Spinal cord (tissue), 10 donors: ENCODE results near the gene NUP62. TPM values are rescaled to one million over a fixed set of nuclear protein-coding genes. Genes with fewer than 3 reads are reported as not detected.

Experiments
- DNase-seq, 6 donors: peaks; one replicate each; pipeline versions ENCODE4 v3.0.0 to v3.0.0-alpha.2; 2013 to 2015; ENCODE audit warnings: low spot score in 6 of 6, low read depth in 4 of 6
- H3K27ac ChIP-seq: one replicate; pipeline ENCODE4 v1.5.1; 2013; ENCODE audit warnings: low read depth, low read length, control low read depth
- H3K27me3 ChIP-seq: one replicate; pipeline ENCODE4 v1.6.1; 2013; ENCODE audit warnings: low read length; ENCODE audit not compliant: control insufficient read depth, insufficient read depth
- H3K36me3 ChIP-seq: one replicate; pipeline ENCODE4 v1.6.1; 2013; ENCODE audit warnings: low read length; ENCODE audit not compliant: control insufficient read depth, insufficient read depth
- H3K4me1 ChIP-seq: one replicate; pipeline ENCODE4 v1.6.1; 2013; ENCODE audit warnings: low read length; ENCODE audit not compliant: control insufficient read depth, insufficient read depth
- H3K4me3 ChIP-seq: one replicate; pipeline ENCODE4 v1.5.1; 2013; ENCODE audit warnings: low read depth, low read length, control low read depth
- H3K9me3 ChIP-seq: one replicate; pipeline ENCODE4 v1.6.1; 2013; ENCODE audit warnings: low read length; ENCODE audit not compliant: control insufficient read depth, insufficient read depth
- WGBS: methylation state at CpG from one replicate; pipeline ENCODE4 v1.1.5; 2013; ENCODE audit warnings: missing lambda C conversion rate; ENCODE audit not compliant: insufficient coverage; 5-methylcytosine and 5-hydroxymethylcytosine counted together
- polyA plus RNA-seq, 2 donors: library from polyadenylated mRNA; unstranded; fragments of 120-200 nt; gene quantifications; one replicate each; pipeline ENCODE4 v1.2.1, GENCODE V29; 2013; ENCODE audit not compliant: insufficient read length in 2 of 2
- total RNA-seq, 2 donors: library from RNA; depleted of rRNA in 1 of 2; stranded (reverse); fragments of 120-200 nt in 1 of 2; fragments of >200 nt in 1 of 2; gene quantifications; one replicate each; pipeline versions ENCODE4 v1.2.3 to v1.2.4, GENCODE V29; 2013 to 2014
- donor health status: healthy.

Gene NUP62
- total and polyA plus RNA-seq, 4 donors: 16.9 to 51.3 (median 44.7) TPM

DNA sequence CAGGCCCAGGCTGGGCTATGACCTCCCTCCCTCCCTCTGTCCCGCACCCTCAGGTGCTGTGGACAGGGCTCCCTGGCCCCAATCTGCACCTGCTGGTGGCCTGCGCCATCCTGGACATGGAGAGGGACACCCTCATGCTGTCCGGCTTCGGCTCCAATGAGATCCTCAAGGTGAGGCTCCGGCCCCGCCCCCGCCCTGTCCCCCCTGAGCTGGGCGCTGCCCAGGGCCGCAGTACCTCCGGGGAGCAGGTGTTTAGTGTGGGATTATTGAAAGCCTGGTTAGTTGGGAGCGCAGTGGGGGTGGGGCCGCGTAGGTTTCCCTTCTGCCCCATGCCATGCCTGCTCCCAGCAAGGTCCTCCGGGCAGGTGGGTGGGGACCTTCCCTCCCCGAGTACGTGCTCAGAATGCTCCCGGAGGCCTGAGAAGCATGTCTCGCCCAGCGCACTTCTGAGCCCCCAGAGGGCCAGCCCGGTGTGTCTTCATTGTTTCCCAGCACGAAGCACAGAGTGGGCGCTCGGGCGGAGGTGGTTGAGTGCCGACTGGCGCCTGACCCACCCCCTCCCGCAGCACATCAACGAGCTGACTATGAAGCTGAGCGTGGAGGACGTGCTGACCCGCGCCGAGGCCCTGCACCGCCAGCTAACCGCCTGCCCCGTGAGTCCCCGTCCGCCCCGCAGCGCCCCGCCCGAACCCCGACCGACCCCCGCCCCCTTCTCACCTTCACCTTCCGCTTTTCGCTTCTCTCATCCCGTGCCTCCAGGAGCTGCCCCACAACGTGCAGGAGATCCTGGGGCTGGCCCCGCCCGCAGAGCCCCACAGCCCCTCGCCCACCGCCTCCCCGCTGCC lies 41.4 kb downstream of the NUP62 start:
- peaks cover 57% of the 10 kb centered on the region for H3K36me3 ChIP-seq
- peaks cover 10% of the 10 kb centered on the region for H3K4me1 ChIP-seq
- no peaks in the 10 kb centered on the region for H3K9me3 ChIP-seq
- WGBS: 68% methylated on average over 38 of the region's 54 CpGs
- peaks cover 10% of the 10 kb centered on the region for H3K27me3 ChIP-seq
- no peak for DNase-seq
- no peak overlapping the region for H3K27ac ChIP-seq
- no peak overlapping the region for H3K4me3 ChIP-seq

GRCh38 chr19:49887037-49887664 lies 42.2 kb downstream of the NUP62 start:
- H3K27ac ChIP-seq: no peak overlapping the region
- H3K27me3 ChIP-seq: peaks cover 10% of the 10 kb centered on the region
- WGBS: 87% methylated on average over 16 of the region's 23 CpGs
- peaks cover 64% of the 10 kb centered on the region for H3K36me3 ChIP-seq
- H3K4me3 ChIP-seq: no peak overlapping the region
- no peaks in the 10 kb centered on the region for H3K9me3 ChIP-seq
- DNase-seq: no peak
- H3K4me1 ChIP-seq: peaks cover 10% of the 10 kb centered on the region

- no peak overlapping the region for H3K4me3 ChIP-seq
- H3K27me3 ChIP-seq: peaks cover 5% of the 10 kb centered on the region
- H3K27ac ChIP-seq: no peak overlapping the region
- H3K9me3 ChIP-seq: no peaks in the 10 kb centered on the region
- no peak for DNase-seq
- H3K4me1 ChIP-seq: peaks cover 3% of the 10 kb centered on the region
- H3K36me3 ChIP-seq: peaks cover 88% of the 10 kb centered on the region
- 95% methylated on average over 3 of the region's 3 CpGs for WGBS
These were observed 44.5 kb downstream of the NUP62 start for GRCh38 chr19:49884760-49885159.

DNA sequence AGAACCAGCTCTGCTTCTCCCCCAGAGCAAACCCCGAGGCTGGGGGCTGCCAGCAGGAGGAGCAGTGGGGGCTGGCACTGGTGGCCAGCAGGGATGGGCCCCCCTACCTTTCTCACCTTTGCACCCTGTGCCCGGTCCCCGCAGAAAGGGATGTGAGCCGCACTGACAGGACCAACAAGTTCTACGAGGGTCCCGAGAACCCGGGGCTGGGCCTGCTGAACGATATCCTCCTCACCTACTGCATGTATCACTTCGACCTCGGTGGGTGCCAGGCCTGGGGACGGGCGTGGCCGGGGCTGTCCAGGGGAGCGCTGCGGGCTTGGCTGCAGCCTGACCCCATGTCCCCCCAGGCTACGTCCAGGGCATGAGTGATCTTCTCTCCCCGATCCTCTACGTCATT lies 45.2 kb downstream of the NUP62 start:
- Histone ChIP-seq H3K36me3 (peaks cover 88% of the 10 kb centered on the region), H3K27ac (no peak overlapping the region), H3K4me3 (no peak overlapping the region), H3K9me3 (no peaks in the 10 kb centered on the region), H3K4me1 (no peaks in the 10 kb centered on the region), H3K27me3 (no peaks in the 10 kb centered on the region)
- 98% methylated on average over 16 of the region's 18 CpGs for WGBS
- no peak for DNase-seq

GRCh38 chr19:49883094-49883493 lies 46.2 kb downstream of the NUP62 start:
- Histone ChIP-seq H3K36me3 (peaks cover 86% of the 10 kb centered on the region), H3K27ac (no peak overlapping the region), H3K27me3 (no peaks in the 10 kb centered on the region), H3K4me1 (peaks cover 8% of the 10 kb centered on the region), H3K4me3 (no peak overlapping the region), H3K9me3 (no peaks in the 10 kb centered on the region)
- no peak for DNase-seq
- 100% methylated on average over 5 of the region's 5 CpGs for WGBS

DNA sequence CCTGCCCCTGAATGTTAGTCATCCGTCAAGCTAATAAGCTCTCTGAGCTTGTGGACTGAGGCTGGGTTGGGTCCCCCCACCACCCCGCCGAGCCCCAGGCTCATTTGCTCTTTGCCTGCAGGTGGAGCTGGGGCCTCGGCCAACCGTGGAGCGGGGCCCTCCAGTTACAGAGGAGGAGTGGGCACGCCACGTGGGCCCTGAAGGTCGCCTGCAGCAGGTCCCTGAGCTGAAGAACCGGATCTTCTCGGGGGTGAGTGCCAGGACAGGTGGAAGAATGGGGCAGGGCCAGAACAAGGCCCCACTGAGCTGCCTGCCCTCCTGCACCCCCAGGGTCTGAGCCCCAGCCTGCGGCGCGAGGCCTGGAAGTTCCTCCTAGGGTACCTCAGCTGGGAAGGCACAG lies 46.7 kb downstream of the NUP62 start:
- no peak for DNase-seq
- H3K36me3 ChIP-seq: peaks cover 81% of the 10 kb centered on the region
- WGBS: 96% methylated on average over 13 of the region's 14 CpGs
- no peaks in the 10 kb centered on the region for H3K27me3 ChIP-seq
- H3K27ac ChIP-seq: no peak overlapping the region
- no peak overlapping the region for H3K4me3 ChIP-seq
- peaks cover 11% of the 10 kb centered on the region for H3K4me1 ChIP-seq
- H3K9me3 ChIP-seq: no peaks in the 10 kb centered on the region

DNA sequence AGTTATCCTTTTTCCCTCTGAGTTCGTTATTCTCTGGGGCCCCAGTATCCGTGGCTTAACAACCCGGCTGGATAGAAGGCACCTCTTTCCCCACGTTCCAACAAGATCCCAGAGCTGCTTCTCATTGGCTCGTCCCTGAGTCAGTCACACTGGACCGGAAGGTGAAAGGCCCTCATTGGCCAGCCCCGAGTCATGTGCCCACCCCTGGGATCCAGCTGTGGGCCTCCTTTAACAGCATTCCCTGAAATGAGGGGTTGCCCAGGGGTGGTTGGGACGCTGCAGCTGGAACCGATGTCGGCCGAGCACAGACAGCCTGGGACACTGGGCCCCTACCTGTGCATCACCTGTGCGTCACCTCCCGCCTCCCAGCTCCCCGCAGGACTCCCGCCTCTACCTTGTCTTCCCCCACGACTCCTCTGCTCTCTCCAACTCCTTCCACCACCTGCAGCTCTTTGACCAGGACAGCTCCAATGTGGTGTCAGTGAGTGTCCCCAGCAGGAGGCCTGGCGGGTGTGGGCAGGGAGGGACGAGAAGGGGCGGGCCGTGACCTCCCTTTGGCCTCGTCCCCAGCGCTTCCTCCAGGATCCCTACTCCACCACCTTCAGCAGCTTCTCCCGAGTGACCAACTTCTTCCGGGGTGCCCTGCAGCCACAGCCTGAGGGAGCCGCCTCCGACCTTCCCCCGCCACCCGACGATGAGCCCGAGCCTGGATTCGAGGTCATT lies 47.5 kb downstream of the NUP62 start:
- H3K36me3 ChIP-seq: peaks cover 73% of the 10 kb centered on the region
- H3K4me1 ChIP-seq: peaks cover 11% of the 10 kb centered on the region
- H3K27me3 ChIP-seq: no peaks in the 10 kb centered on the region
- no peak overlapping the region for H3K27ac ChIP-seq
- 87% methylated on average over 22 of the region's 31 CpGs for WGBS
- H3K4me3 ChIP-seq: no peak overlapping the region
- no peaks in the 10 kb centered on the region for H3K9me3 ChIP-seq
- no peak for DNase-seq

GRCh38 chr19:49881186-49881585 lies 48.1 kb downstream of the NUP62 start:
- over 99% methylated on average over 17 of the region's 17 CpGs for WGBS
- no peak for DNase-seq
- no peak overlapping the region for H3K27ac ChIP-seq
- H3K9me3 ChIP-seq: no peaks in the 10 kb centered on the region
- peaks cover 11% of the 10 kb centered on the region for H3K4me1 ChIP-seq
- H3K36me3 ChIP-seq: peaks cover 73% of the 10 kb centered on the region
- no peaks in the 10 kb centered on the region for H3K27me3 ChIP-seq
- no peak overlapping the region for H3K4me3 ChIP-seq

GRCh38 chr19:49880162-49880869 lies 49.0 kb downstream of the NUP62 start:
- Histone ChIP-seq H3K4me1 (peaks cover 19% of the 10 kb centered on the region), H3K4me3 (no peak overlapping the region)

More at GRCh38 chr19:49880162-49880869, 49.0 kb downstream of the NUP62 start:
- H3K27me3 ChIP-seq: no peaks in the 10 kb centered on the region
- H3K27ac ChIP-seq: no peak overlapping the region
- DNase-seq: no peak
- peaks cover 70% of the 10 kb centered on the region for H3K36me3 ChIP-seq
- no peaks in the 10 kb centered on the region for H3K9me3 ChIP-seq
- WGBS: 95% methylated on average over 9 of the region's 10 CpGs
